SKM-1 treated with dmso at 0.1 percent for 144 hours (cell line): ENCODE measurements around the gene POR.
"Not testable (repeated sequence)": the region's sequence is repeated elsewhere in the genome, so short reads cannot be mapped to it uniquely, and the experiment has no call there.

ENCODE experiments used
- DNase-seq: peaks from one replicate; lab custom pipeline; 2025; ENCODE audit not compliant: unreplicated experiment; lab: John Stamatoyannopoulos, UW

POR gene

GRCh38 chr7:75988568-75989499 is 73.9 kb downstream of the POR start:
- no peak for DNase-seq

DNA sequence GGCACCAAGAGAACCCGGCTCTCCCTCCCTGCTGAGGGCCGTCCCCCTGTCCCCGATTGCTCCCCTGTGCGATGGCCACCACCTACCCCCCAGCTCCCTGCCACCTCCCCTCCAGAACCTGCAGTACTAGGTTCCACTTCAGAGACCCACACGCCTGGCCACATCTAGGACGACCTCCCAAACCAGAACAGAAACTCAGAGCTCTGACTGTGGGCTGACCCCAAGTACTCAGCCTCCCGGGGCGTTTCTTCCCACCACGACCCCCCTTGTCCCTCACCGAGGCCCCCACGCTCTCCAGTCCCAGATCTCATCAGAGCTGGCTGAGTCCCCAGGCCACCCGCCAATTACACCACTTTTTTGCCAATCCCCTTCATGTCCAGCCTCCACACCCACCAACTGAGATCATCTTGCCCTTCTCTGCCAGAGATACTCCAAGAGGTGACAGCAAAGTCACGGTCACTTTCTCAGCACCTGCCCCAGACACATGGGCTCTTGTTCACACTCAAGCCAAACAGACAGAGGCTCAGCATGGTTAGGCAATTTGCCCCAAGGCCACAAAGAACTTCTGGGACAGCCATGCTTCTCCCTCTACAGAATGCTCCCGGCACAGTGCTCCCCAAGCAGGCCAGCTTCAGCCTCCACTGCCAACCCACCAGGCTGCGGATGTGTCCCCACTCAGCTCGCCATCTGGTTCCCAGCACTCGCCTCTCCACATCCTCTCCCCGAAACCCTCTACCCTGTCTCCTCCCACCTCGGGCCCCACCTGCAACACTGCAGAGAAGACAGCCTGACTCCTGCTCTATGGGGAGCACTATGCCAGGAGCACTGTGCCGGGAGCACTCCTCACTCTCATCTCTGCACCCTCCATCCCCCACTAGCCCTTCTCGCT is 74.8 kb downstream of the POR start:
- DNase-seq, result no peak

DNA sequence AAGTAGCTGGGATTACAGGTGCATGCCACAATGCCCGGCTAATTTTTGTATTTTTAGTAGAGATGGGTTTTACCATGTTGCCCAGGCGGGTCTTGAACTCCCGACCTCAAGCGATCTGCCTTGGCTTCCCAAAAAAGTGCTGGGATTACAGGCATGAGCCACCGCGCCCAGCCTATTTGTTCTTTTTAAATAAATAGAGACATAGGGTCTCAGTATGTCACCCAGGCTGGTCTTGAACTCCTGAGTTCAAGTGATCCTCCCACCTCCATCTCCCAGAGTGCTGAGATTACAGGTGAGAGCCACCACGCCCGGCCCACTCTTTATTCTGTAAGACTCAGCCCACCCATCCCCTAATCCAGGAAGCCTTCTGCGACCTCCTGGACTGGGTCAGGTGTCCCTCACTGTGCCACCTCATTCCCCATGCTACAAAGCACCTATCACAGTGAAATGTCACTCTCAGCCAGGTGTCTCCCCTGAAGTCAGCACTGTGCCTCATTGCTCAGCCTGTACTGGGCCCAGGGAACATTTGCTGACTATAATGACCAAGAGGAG is 76.7 kb downstream of the POR start:
- DNase-seq, result no peak

DNA sequence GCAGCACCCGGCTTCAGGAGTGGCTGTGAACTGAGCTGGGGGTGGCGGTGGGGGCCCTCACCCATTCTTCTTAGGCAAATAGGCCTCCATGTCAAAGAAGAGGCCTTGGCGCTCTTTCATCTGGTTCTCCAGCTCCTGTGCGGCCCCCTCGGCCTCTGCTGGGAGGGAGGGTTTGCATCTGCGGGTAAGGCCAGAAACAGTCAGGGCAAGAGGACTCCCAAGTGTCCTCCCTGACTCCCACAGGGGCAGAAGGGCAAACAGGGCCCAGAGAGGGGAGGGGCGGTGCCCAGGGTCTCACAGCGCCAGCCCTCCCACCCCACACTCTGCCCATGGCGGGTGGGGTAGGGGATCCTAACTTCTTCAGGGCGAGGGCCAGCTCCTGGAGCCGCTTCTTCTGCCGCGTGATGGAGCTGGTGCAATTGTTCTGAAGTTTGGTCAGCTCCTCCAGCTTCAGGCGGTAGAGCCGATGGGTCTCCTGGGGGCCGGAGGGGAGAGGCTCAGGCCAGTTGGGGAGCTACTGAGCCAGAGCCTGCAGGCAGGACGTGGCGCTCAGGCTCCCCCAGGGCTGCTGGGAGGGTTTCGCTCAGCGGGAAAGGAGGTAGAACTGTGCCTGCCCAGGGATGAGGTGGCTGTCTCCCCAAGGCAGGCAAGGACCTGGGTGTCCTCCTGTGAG is 77.3 kb downstream of the POR start:
- no peak for DNase-seq

DNA sequence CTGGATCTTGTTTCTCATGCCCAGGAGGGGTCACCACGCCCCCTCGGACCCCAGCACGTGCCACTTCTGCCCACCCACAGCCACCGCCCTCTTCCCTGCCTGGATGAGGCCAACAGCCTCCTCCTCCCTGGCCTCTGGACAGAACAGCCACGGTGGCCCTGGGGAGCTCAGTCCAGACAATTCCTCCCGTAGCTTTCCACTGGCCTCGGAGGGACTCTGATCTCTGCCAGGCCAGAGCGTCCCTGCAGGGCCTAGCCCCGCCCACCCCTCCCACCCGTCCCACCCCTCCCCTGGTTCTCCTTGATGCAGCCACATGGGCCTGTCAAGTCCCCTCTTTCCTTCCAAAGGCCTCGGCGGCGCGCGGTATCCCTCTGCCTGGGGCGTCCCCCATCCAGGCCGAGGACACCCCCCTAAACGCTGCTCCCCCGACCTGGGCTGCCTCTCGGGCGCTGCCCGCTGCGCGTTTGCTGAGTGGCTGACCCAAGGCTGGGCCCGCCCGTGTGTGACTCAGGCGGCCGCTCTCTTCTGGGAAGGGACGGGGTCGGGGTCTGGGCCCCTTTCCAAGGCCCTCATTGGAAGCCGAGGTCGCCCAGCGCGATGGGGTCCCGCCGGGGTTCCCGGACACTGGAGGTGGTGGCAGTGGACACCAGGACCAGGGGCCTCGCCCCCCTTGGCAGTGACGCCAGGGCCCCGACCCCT is 78.9 kb downstream of the POR start:
- DNase-seq, result no peak

GRCh38 chr7:75994388-75995051 is 79.6 kb downstream of the POR start, which contains the start of gene TMEM120A:
Gene TMEM120A (minus strand): TSS chr7:75994595. CDS start chr7:75994570, 25 bp downstream.
- DNase-seq, result peak; percentile 79

DNA sequence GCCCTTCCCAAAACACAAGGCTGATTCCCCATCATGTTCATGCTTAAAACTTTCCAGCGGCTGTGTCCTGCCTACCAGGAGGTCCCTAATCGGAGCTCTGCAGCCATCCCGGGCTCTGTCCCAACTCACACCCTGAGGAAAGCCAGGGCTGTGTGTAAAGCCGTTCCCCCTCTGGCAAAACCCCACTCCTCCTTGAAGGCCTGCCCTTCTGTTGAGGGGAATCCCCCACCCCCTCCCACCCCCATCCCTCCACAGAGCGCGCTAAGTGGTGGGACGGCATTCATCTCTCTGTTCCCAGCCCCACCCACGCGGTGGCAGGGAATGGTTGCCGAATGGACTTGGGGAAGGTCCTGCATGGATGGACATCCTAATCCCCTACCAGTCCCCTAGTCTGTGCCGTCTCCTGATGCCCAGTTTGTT is 80.1 kb downstream of the POR start:
- no peak for DNase-seq

GRCh38 chr7:75995996-75996395 is 81.0 kb downstream of the POR start:
- no peak for DNase-seq

DNA sequence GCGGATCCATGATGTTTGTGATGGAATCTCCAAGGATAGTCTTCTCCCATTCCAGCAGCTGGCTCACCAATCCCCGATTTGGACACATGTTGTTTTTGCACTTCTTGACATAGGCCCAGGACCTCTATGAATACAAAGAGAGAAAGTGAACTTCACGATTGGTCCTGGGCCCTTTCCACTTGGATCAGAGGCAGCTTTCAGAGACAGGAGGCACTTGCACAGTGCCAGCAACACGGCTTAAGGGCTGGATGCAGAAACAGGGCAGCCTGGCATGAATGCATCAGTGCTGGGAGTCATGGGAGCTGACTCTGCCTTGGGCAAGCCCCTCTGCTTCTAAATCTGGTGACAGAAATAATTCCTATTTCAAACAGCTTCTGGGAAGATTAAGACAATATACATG is 81.5 kb downstream of the POR start:
- DNase-seq, result no peak

GRCh38 chr7:75998038-75998437 is 83.1 kb downstream of the POR start:
- no peak for DNase-seq

GRCh38 chr7:76000566-76000965 is 85.6 kb downstream of the POR start:
- DNase-seq, result no peak

DNA sequence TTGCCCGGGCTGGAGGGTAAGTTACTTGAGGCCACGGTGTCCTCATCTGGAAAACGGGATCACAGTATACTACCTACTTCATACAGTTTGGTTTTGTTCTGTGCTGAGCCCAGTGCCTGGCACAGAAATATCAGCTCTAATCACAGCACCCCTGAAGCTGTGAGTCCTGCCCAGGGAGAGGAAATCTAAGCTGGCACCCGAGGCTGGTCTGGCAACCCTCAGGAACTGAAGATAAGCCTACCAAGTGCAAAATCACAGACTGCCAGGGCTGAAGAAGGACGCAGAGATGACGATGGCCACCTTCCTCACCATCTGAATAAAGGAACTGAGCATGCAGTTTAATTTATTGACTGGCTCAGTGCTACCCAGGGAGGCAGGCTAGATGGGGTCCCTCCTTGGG is 87.2 kb downstream of the POR start:
- no peak for DNase-seq

GRCh38 chr7:76002822-76003221 is 87.9 kb downstream of the POR start:
- DNase-seq, result no peak

GRCh38 chr7:76003351-76003750 is 88.4 kb downstream of the POR start:
- no peak for DNase-seq

GRCh38 chr7:76005004-76005403 is 90.0 kb downstream of the POR start:
- not testable (repeated sequence) for DNase-seq

- DNase-seq, result no peak
Observed at GRCh38 chr7:76008156-76008687, 93.3 kb downstream of the POR start.

- DNase-seq, result no peak
Observed at GRCh38 chr7:76009672-76010600, 95.0 kb downstream of the POR start.

GRCh38 chr7:76011442-76011861 is 96.5 kb downstream of the POR start:
- DNase-seq, result no peak
